ENCODE results near the gene REM2. TPM values are rescaled to one million over a fixed set of nuclear protein-coding genes. Genes with fewer than 3 reads are reported as not detected.

Gene REM2
- polyA plus RNA-seq, 1 donor (not counting 4 experiments of a cell fraction or from before 2014, with no cell fraction given): 0.05 TPM

DNA sequence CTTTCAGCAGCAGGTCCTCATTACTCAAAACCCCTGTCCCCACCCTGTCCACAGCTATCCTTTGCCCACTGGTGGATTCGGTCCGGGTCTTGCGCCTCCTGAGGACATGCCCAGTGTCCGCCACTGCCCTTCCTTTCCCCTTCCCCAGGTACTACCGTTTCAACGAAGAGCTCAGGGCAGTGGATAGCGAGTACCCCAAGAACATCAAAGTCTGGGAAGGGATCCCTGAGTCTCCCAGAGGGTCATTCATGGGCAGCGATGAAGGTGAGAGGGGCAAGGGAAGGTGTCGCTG, 38.0 kb upstream of the REM2 start:
- DNase-seq (ENCODE audit: low read depth, low spot score) (no peak), FAIRE-seq (no peak)
- Histone ChIP-seq H3K36me3 (ENCODE audit: control insufficient read depth in 2 of 2, extremely low read depth in 1 of 2, insufficient read depth in 2 of 2, low read length in 2 of 2) (peaks cover 48 to 64% of the 10 kb centered on the region in 2 experiments), H3K9ac (ENCODE audit: control insufficient read depth, extremely low read depth, insufficient read depth, low read length) (no peak overlapping the region), H3K4me1 (ENCODE audit: control insufficient read depth, extremely low read depth, insufficient read depth, low read length) (peaks cover 47% of the 10 kb centered on the region), H3K9me3 (ENCODE audit: control insufficient read depth, low read depth, low read length) (no peaks in the 10 kb centered on the region), H3K9me1 (ENCODE audit: control insufficient read depth, extremely low read depth, insufficient read depth, low read length) (peaks cover 3% of the 10 kb centered on the region), H3K27me3 (ENCODE audit: control insufficient read depth, extremely low read depth, insufficient read depth, low read length) (no peaks in the 10 kb centered on the region), H2AFZ (ENCODE audit: control insufficient read depth, low read length) (no peak overlapping the region), H3K79me2 (ENCODE audit: control insufficient read depth, insufficient read depth, low read length) (peaks cover 46% of the 10 kb centered on the region), H3K4me3 (ENCODE audit: control insufficient read depth in 2 of 3, extremely low read depth in 1 of 3, insufficient read depth in 2 of 3, low read depth in 1 of 3, low read length in 3 of 3) (no peak overlapping the region), H4K20me1 (ENCODE audit: control insufficient read depth, extremely low read depth, insufficient read depth, low read length) (no peaks in the 10 kb centered on the region), H3K4me2 (ENCODE audit: control insufficient read depth, extremely low read depth, insufficient read depth, low read depth, low read length) (no peak overlapping the region), H3K27ac (ENCODE audit: control insufficient read depth, insufficient read depth, low read length) (no peak overlapping the region)
- dilution Hi-C loops (cut with MboI; ENCODE audit: extremely low pct_ligation_motif_present, low sequenced_read_pairs): no loop called here
- no peak for TF ChIP-seq EZH2 (IDR thresholded peaks at IDR 0.05; ENCODE audit: low read length)
- TF ChIP-seq, protein P1, sequence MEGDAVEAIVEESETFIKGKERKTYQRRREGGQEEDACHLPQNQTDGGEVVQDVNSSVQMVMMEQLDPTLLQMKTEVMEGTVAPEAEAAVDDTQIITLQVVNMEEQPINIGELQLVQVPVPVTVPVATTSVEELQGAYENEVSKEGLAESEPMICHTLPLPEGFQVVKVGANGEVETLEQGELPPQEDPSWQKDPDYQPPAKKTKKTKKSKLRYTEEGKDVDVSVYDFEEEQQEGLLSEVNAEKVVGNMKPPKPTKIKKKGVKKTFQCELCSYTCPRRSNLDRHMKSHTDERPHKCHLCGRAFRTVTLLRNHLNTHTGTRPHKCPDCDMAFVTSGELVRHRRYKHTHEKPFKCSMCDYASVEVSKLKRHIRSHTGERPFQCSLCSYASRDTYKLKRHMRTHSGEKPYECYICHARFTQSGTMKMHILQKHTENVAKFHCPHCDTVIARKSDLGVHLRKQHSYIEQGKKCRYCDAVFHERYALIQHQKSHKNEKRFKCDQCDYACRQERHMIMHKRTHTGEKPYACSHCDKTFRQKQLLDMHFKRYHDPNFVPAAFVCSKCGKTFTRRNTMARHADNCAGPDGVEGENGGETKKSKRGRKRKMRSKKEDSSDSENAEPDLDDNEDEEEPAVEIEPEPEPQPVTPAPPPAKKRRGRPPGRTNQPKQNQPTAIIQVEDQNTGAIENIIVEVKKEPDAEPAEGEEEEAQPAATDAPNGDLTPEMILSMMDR (optimal IDR thresholded peaks at IDR 0.05 in 1 of 3, IDR thresholded peaks at IDR 0.05 in 1 of 3, conservative IDR thresholded peaks at IDR 0.05 in 1 of 3; ENCODE audit: extremely low read depth in 1 of 3, insufficient read depth in 2 of 3, low read length in 3 of 3): no peak

DNA sequence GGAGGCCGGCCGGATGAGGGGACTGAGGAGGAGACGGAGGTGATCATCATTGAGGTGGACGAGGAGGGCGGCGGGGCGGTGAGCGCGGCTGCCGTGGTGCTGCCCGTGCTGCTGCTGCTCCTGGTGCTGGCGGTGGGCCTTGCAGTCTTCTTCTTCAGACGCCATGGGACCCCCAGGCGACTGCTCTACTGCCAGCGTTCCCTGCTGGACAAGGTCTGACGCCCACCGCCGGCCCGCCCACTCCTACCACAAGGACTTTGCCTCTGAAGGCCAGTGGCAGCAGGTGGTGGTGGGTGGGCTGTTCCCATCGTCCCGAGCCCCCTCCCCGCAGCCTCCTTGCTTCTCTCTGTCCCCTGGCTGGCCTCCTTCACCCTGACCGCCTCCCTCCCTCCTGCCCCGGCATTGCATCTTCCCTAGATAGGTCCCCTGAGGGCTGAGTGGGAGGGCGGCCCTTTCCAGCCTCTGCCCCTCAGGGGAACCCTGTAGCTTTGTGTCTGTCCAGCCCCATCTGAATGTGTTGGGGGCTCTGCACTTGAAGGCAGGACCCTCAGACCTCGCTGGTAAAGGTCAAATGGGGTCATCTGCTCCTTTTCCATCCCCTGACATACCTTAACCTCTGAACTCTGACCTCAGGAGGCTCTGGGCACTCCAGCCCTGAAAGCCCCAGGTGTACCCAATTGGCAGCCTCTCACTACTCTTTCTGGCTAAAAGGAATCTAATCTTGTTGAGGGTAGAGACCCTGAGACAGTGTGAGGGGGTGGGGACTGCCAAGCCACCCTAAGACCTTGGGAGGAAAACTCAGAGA, 37.0 kb upstream of the REM2 start:
- H3K9me1 ChIP-seq (ENCODE audit: control insufficient read depth, extremely low read depth, insufficient read depth, low read length): peaks cover 3% of the 10 kb centered on the region

More for the DNA sequence above, 37.0 kb upstream of the REM2 start:
- no peak for DNase-seq (ENCODE audit: low read depth, low spot score)
- peak overlapping the region; percentile 28 for H3K9ac ChIP-seq (ENCODE audit: control insufficient read depth, extremely low read depth, insufficient read depth, low read length)
- H3K4me1 ChIP-seq (ENCODE audit: control insufficient read depth, extremely low read depth, insufficient read depth, low read length): peaks cover 54% of the 10 kb centered on the region
- peaks cover 38% of the 10 kb centered on the region for H3K79me2 ChIP-seq (ENCODE audit: control insufficient read depth, insufficient read depth, low read length)
- no peak for TF ChIP-seq EZH2 (IDR thresholded peaks at IDR 0.05; ENCODE audit: low read length)
- TF ChIP-seq, protein P1 (optimal IDR thresholded peaks at IDR 0.05 in 1 of 3, IDR thresholded peaks at IDR 0.05 in 1 of 3, conservative IDR thresholded peaks at IDR 0.05 in 1 of 3; ENCODE audit: extremely low read depth in 1 of 3, insufficient read depth in 2 of 3, low read length in 3 of 3): no peak
- no peak for FAIRE-seq
- dilution Hi-C loops (cut with MboI; ENCODE audit: extremely low pct_ligation_motif_present, low sequenced_read_pairs): no loop called here
- H3K36me3 ChIP-seq (ENCODE audit: control insufficient read depth in 2 of 2, extremely low read depth in 1 of 2, insufficient read depth in 2 of 2, low read length in 2 of 2): peaks cover 45 to 59% of the 10 kb centered on the region in 2 experiments
- no peaks in the 10 kb centered on the region for H4K20me1 ChIP-seq (ENCODE audit: control insufficient read depth, extremely low read depth, insufficient read depth, low read length)
- peak overlapping the region; percentile 47 for H3K27ac ChIP-seq (ENCODE audit: control insufficient read depth, insufficient read depth, low read length)
- H3K9me3 ChIP-seq (ENCODE audit: control insufficient read depth, low read depth, low read length): no peaks in the 10 kb centered on the region
- H3K4me3 ChIP-seq (ENCODE audit: control insufficient read depth in 2 of 3, extremely low read depth in 1 of 3, insufficient read depth in 2 of 3, low read depth in 1 of 3, low read length in 3 of 3): no peak overlapping the region
- H3K27me3 ChIP-seq (ENCODE audit: control insufficient read depth, extremely low read depth, insufficient read depth, low read length): no peaks in the 10 kb centered on the region
- no peak overlapping the region for H2AFZ ChIP-seq (ENCODE audit: control insufficient read depth, low read length)
- H3K4me2 ChIP-seq (ENCODE audit: control insufficient read depth, extremely low read depth, insufficient read depth, low read depth, low read length): no peak overlapping the region
